Activated CD4-positive, alpha-beta T cell treated with anti-CD3 and anti-CD28 coated beads, Interleukin-2, amount 50 U/mL, for 4 hours (primary cell): ENCODE measurements around the gene ATRNL1.
"Not testable (repeated sequence)": the region's sequence is repeated elsewhere in the genome, so short reads cannot be mapped to it uniquely, and the experiment has no call there.

Source experiments
- DNase-seq, 2 experiments: peaks; one replicate each; pipeline ENCODE4 v3.0.0-alpha.2; 2020

ATRNL1 gene

DNA sequence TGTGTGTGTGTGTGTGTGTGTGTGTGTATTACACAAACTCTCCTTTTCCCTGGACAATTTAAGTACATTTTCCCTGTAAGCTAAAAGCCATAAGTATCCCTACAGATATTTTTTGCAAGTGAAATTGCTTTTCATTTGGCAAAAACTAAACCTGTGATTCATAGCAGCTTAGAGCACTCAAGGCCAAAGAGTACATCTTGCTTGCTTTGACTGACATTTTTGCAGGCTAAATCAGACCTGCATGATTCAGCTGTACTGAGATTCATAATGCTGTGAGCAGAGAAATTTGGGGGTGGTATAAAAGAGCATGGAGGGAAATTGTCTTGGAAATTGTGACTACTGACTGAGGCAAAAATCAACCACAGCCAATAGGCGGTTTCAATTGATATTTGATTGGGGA lies 679.4 kb downstream of the ATRNL1 start:
- DNase-seq: no peak

DNA sequence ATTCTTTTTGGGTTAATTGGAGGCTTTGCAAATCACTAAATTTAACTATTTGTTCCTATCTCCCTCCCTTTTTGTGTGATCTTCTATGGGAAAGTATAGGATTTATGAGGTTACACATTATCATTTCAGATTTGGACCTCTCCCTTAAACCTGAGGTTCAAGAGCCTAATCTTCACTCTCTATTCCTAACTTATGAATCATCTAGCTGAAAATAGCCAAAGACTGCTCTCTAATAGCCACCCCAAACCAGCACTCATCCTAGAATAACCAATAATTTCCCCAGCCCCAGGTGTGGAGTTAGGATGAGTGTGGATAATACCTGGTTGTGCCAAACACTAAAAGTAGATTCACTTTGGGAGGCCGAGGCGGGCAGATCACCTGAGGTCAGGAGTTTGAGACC lies 680.7 kb downstream of the ATRNL1 start:
- no peak for DNase-seq

DNA sequence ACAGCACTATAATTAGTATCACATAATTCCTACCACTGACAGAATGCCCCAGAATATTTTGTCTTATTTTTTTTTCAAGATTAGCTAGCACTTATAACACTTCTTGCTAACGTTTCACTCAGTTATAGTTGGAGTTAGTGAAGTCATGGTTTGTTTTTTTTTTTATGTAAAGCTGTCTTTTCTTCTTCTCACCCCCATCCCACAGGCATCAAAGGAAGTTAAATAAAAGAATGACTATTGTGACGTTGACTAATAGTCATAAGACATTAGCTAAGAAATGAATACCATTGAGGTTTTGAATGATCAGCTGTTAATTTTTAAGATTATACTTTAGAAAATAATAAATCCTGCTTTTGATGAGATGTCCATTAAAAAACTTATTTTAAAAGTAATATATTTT lies 681.6 kb downstream of the ATRNL1 start:
- no peak for DNase-seq

DNA sequence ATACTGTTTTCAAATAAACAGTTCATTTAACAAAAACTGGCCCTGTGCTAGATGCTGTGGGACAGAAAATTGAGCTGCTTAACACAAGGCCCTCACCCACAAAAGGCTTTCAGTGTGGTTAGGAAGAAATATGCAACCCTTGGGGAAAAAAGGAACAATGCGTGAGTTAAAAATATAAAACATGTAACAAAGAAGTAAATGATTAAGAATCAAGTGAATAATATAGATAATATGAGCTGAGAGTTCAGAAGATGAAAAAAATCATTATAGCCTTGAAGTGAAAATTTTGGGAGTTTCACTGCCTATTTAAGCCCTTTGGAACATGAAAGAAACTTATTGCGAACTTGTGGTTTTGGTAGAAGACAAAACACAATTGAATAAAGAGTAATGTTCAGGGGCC lies 684.5 kb downstream of the ATRNL1 start:
- DNase-seq: no peak

- DNase-seq: no peak
Observed at GRCh38 chr10:115790220-115790619, 697.1 kb downstream of the ATRNL1 start.

GRCh38 chr10:115795964-115796363 lies 702.8 kb downstream of the ATRNL1 start:
- DNase-seq: no peak

DNA sequence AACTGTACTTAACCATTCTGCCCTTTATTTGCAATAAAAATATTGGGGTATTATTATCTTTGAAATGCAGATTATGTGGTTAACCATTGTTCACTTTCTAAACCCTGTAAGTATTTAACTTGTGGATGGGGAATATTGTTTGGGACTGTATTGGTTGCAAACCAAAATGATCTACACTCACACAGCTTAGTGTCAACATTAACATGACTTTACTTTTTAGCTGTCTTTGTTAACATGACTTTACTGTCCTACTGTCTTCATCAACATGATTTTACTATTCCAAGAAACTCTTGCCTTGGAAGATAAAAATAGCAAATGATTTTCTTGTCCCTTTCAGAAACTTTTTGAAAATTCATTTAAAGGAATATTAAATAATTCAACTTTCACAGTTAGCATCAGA lies 708.3 kb downstream of the ATRNL1 start:
- DNase-seq: no peak

GRCh38 chr10:115801992-115802391 lies 708.8 kb downstream of the ATRNL1 start:
- DNase-seq: no peak

DNA sequence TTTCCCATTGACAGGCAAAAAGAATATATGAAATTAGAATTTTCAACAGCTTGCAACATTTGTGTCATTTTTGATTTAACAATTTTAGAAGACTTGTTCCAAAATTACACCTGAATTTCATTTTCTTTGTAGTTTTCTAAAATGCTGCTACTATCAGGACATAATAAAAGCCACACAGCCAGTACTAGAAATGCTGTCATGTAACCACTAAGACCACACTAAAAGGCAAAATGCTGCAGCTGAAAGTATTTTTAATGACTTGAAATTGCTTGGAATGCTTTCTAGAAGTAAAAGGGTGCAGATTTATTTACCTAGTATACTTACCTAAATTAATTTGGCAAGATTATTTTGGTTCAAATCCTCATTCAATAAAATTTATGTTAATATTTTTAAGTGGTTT lies 709.7 kb downstream of the ATRNL1 start:
- DNase-seq: no peak

- DNase-seq: no peak
Observed at GRCh38 chr10:115814542-115814941, 721.4 kb downstream of the ATRNL1 start.

- no peak for DNase-seq
Observed at GRCh38 chr10:115818012-115818411, 724.8 kb downstream of the ATRNL1 start.

GRCh38 chr10:115826396-115826795 lies 733.2 kb downstream of the ATRNL1 start:
- DNase-seq: no peak

DNA sequence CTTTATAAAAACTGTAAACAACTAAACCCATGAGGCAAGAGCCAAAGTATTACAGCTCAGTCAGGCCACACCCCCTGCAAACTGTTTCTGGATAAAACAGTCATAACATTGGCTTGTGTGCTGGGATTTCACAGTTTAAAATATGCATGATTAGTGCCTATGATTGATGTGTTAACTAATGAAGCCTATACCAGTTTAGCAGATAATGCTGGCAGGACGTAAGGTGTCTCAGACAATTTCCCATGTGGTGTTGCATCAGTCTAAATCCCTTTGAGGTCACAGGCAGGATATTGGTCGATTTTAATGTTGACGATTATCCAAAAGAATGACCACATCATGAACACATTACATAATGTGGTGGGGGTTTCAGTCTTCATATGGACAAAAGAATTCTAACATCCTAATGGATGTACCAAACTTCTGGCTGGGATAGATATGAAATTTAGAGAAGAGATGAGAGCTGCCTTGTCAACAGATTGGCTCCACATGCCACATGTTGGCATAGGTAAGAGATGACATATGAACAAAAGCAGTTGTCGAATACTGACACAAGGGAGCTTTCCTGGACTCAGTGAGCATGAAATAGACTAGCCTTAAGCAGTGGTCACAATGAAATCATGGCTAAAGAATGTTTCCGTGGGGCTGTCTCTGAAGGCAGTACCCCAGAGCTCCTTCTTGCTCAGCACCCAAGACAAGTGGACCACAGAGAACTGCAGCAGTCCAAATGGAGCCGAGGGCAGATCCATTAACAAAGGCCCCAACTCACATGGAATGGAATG lies 734.3 kb downstream of the ATRNL1 start:
- no peak for DNase-seq

- not testable (repeated sequence) for DNase-seq
Observed at GRCh38 chr10:115828182-115828581, 735.0 kb downstream of the ATRNL1 start.

DNA sequence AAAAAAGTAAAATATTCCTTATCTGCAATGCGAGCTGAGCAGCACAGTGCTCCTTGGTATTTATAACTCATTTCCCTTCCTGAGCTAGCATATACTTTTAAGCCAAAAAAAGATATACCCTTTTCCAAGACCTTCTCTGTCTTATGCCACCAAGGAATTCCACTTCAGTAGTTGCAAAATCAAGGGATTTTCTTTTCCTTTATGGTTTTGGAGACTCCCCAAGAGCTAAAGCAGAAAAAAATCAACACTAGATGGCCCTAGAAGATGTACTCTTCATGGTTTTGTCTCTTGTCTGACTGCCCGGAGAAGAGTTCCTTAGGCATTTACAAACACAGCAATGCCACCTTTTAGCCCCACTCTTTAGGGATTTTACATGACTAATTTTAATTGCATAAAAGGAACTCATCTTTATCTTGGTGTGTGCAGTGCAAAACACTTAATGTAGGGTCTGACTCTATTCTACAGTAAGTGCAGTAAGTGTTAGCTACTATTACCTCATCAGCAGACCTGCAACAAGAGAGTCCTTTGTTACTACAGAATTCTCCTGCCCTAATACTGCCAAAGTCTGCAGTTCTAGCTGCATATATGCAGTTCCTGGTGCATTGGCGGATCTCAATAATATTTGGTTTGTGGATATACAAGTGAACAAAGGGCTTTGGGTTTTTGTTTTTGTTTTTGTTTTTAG lies 736.5 kb downstream of the ATRNL1 start:
- DNase-seq: no peak

- no peak for DNase-seq
Observed at GRCh38 chr10:115830265-115830970, 737.3 kb downstream of the ATRNL1 start.

DNA sequence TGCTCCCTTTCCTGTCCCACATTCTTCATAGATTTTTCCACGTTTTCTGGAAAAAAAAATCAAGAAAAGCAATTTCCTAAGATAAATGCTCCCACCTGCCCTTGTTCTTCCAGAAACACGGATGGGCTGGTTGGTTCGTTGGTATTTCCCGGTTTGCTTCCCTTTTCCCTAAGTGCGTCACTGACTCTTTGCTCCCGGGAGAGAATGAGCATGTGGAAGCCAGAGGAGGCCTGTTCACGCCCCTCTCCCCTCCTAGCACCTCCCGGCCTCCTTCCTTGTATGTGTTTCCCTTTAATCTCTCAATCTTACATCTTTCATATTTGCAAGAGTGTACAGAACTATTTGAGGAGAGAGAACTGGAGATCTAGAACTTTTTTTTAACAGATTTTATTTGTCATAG lies 737.9 kb downstream of the ATRNL1 start:
- no peak for DNase-seq

DNA sequence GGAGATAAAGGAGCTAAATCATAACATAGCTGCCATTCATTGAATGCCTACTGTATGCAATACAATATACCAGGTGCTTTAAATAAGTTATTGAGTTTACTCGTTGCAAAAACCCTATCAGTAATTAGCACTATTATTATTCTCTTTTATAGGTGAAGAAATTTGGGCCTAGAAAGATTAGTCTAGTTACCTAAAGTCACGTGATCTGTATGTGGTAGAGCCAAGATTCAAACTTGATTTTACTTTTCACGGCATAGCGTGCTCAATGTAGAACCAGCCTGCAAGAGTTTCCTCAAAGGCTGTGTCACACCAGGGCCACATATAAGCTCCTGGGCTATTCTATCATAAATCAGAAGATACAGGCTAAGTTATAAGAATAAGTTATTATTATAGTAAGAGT lies 740.0 kb downstream of the ATRNL1 start:
- DNase-seq: no peak

GRCh38 chr10:115844591-115844990 lies 751.4 kb downstream of the ATRNL1 start:
- DNase-seq: no peak

GRCh38 chr10:115845921-115846320 lies 752.8 kb downstream of the ATRNL1 start:
- DNase-seq: no peak

DNA sequence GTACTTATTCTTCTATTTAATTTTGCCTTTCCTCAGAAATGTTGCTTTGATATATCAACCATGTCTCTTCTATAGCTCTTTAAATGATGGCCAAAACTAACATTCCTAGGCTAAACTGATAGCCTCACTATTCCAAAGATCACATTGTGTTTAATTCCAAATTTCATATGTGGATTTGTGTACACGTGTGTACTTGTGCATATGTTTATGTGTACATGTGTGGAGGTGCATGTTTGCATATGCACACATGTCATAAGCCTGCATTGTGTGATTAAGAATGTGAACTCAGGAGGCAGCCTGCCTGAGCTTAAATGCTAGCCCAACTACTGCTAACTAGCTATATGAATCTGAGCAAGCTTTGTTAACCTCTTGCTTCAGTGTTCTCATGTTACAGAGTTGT lies 753.4 kb downstream of the ATRNL1 start:
- no peak for DNase-seq

GRCh38 chr10:115849197-115849596 lies 756.0 kb downstream of the ATRNL1 start:
- DNase-seq: no peak

GRCh38 chr10:115850666-115851065 lies 757.5 kb downstream of the ATRNL1 start:
- no peak for DNase-seq

DNA sequence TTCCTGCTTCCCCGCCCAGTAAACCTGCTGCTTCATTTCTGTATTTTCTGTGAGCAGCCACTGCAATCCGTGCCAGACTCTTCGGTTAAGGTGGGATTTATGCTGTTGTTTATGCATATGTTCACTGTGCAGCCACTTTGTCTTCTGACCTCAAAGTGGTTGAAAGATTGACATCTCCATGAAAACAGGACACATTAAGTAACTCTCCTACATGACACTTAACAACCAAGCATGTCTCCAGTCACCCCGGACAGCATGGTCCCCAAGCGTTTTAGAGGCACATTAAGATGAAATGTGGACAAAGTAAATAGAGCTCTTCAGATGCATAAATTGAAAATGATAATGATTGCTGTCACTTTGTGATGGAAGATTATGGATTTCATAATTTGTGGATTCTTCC lies 758.5 kb downstream of the ATRNL1 start:
- no peak for DNase-seq
